ELF-1 (cell line): ENCODE measurements around the gene DPEP2NB.
A peak's percentile ranks its signal among the peaks of the same experiment; 100 is the strongest.
"Not testable (repeated sequence)": the region's sequence is repeated elsewhere in the genome, so short reads cannot be mapped to it uniquely, and the experiment has no call there.

Experiments
- DNase-seq: peaks from one replicate; pipeline ENCODE4 v3.0.0-alpha.2; 2016; ENCODE audit warnings: low read depth, low spot score

The DPEP2NB gene

GRCh38 chr16:68013440-68013839, 2.3 kb downstream of the DPEP2NB start:
- DNase-seq = no peak

- not testable (repeated sequence) for DNase-seq
Observed at GRCh38 chr16:68009872-68010271, 5.8 kb downstream of the DPEP2NB start.

DNA sequence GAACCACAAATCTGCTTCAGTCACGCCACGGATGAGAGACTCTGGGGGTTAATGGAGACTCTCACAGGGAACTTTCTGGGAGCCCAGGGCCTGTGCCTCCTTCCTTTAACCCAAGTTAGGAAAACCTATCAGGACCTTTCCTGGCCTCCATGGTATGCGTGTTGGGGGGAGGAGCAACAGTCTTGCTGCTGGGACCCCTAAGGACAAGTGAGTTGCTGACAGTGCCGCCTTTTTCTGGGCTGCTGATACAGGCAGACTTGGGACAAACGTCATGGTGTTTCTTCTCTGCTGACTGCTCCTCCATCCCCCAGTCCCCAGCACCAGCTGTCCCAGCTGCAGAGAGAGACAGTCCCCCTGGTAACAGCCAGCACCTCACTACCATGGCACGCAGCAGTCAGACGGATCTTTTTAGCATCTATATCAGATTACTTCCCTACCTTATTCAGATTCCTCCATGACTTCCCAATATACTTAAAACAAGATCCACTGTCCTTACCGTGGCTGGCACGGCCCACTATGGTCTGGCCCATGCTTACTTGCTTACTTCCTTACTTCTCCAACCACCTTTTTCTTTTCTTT, 6.5 kb downstream of the DPEP2NB start:
- peak; percentile 45 for DNase-seq

GRCh38 chr16:68005786-68006286, 9.9 kb downstream of the DPEP2NB start:
- DNase-seq = peak; percentile 75

GRCh38 chr16:68005211-68005610, 10.5 kb downstream of the DPEP2NB start:
- DNase-seq = no peak

DNA sequence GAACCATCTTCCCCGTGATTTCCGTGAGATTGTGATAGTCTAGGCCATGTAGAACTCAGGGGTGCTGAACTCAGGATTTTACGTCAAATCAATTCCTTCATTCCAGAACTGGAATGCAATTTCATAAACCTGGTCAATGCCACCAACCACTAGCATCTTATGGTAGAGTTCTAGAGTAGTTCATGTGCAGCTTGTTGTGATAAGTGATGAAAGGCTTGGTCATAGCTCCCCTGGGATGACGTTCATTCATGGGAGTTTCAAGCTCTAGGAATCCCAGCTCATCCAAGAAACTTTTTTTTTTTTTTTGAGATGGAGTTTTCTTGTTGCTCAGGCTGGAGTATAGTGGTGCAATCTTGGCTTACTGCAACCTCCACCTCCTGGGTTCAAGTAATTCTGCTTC, 12.7 kb downstream of the DPEP2NB start:
- DNase-seq = no peak

DNA sequence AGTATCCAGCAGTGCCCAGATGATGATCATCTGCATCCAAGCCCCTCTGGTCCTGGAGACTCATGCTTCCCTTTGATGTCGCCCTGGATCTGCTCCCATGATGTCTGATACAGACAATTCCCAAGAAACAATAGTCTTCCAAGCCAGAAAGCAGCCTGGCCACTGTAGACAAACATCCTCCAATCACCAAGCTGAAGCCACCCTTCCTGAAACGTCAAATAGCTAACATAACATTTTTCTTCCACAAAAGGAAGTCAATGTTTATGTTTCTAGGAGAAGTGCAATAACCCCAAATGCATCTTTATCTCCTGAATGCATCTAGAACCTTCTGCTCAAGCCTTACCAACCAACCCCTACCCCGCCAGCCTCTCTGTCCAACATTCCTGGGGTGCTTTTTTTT, 15.3 kb downstream of the DPEP2NB start:
- DNase-seq = no peak

GRCh38 chr16:67999985-68000384, 15.7 kb downstream of the DPEP2NB start:
- no peak for DNase-seq

GRCh38 chr16:67998779-67999688, 16.7 kb downstream of the DPEP2NB start, which contains the start of gene DPEP2:
TSS of gene DPEP2 (minus strand) at chr16:67999484. CDS start at chr16:67993212, 6,272 bp downstream.
- DNase-seq = not testable (repeated sequence)

- not testable (repeated sequence) for DNase-seq
Observed at GRCh38 chr16:67998231-67998778, 17.4 kb downstream of the DPEP2NB start.

- no peak for DNase-seq
Observed at GRCh38 chr16:67996666-67997065, 19.0 kb downstream of the DPEP2NB start.

- no peak for DNase-seq
Observed at GRCh38 chr16:67995423-67995822, 20.3 kb downstream of the DPEP2NB start.

GRCh38 chr16:67994040-67994408, 21.7 kb downstream of the DPEP2NB start:
- DNase-seq = not testable (repeated sequence)

GRCh38 chr16:67993207-67994039, 22.3 kb downstream of the DPEP2NB start:
- peak; percentile 92 for DNase-seq

DNA sequence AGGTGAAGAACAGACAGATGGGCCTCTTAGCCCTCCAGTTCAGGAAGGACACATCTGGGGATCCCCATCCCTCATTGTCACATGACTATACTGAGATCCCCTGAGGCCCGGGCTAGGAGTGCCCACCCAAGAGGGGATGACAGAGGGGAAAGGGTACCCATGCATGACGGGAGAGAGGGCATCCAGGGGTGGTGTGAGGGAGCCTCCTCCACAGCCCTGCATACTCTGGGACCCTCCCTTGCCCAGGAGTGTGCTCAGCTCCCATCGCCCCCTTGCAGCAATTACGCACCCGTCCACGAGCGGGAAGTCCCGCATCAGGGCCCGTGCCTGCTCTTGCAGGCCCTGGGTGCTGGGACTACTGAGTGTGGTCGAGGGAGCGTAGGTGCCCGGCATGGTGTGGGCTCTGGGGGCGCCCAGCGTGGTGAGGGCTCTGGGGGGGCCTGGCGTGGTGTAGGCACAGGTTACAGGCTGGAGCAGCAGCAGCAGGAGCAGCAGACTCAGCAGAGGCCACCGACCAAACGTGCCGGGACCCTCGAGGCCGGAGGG, 23.0 kb downstream of the DPEP2NB start:
- DNase-seq = no peak

DNA sequence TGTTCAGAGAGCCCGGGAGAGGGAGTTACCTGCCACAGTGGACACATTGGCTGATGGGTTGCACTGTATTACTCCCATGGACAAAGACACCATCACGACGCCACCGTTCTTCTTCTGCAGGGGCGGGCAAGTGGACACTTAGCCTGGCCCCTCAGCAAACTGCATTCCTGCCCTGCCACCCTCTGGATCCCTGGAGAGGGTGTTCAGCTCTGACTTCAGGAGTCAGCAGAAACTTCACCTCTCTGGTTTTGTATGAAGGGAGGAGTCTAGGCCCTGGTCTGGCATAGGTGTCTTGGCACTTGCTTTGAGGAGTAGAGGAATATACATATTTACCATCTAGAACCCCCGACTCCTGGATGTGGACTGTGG, 25.7 kb downstream of the DPEP2NB start:
- no peak for DNase-seq

DNA sequence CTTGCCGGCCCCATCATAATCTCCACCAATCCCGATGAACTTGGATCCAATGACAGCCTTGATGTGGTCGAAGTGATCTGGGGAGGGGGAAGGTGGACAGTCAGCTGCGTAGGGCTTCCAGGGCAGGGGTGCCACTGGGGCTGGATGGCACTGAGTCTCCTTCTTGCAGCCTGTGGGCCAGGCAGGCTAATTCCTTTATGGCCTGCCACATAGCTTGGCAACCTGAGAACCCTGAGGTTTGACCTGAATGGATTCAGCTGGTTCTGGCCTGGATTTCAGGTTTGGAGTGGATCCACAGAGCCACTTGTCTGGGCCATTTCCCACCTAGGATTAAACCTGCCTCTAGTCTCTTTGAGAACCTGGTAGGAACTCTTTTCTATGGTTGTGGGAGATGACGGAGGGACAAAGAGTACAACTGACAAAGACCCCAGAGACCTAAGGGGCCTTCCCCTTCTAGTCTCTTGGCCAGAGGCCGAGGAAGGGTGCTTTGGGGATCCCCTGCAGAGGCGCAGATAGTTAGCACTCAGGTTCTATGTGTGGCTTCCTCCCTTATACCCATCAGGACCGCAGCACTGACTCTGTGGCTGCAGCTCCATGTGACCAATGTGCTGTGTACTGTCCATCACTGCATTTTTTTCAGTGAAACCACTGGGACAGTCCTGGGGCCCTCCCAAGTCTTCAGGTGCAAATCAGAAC, 26.2 kb downstream of the DPEP2NB start:
- DNase-seq = no peak

GRCh38 chr16:67988675-67989074, 27.0 kb downstream of the DPEP2NB start:
- no peak for DNase-seq

- no peak for DNase-seq
Observed at GRCh38 chr16:67987460-67988160, 28.1 kb downstream of the DPEP2NB start.

GRCh38 chr16:67986949-67987348, 28.8 kb downstream of the DPEP2NB start:
- DNase-seq = no peak
